NCI-H226 (cell line): ENCODE measurements around the gene TMF1.

Experiments used
- DNase-seq: peaks from one replicate; pipeline ENCODE4 v3.0.0-alpha.2; 2015

The TMF1 gene

GRCh38 chr3:69012800-69013252 lies 39.3 kb downstream of the TMF1 start:
- DNase-seq, result no peak

DNA sequence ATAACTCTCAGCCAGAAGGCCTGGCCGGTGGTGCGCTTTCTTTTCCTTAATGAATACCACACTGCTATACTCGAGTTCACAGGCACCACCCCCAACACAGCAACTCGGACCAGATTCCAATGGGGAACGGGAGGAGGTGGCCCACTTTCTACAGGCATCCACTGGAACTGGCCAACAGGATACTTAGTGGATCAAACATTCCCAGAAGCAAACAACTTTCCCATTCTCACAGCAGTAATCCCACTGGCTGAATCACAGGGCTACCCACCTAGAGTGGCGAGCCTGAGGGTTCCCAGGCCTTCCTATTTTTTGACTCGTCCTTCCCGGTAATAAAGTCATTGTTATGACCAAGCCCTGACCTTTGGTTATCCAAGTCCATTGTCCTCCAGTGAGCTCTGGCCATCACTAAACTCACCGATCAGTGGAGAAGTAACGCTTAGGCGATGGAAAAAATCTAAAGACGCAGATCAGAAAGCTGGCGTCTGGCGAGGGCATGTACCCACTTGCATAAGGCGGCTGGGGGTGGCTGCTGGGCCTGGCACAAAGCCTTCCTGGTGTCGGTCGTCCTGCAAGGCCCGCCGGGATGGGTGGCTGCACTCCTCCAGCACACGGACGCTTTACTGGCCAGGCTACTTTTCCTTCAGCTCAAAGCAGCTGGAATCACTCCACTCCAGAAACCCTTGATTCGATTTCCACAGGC lies 39.9 kb downstream of the TMF1 start:
- DNase-seq, result no peak

DNA sequence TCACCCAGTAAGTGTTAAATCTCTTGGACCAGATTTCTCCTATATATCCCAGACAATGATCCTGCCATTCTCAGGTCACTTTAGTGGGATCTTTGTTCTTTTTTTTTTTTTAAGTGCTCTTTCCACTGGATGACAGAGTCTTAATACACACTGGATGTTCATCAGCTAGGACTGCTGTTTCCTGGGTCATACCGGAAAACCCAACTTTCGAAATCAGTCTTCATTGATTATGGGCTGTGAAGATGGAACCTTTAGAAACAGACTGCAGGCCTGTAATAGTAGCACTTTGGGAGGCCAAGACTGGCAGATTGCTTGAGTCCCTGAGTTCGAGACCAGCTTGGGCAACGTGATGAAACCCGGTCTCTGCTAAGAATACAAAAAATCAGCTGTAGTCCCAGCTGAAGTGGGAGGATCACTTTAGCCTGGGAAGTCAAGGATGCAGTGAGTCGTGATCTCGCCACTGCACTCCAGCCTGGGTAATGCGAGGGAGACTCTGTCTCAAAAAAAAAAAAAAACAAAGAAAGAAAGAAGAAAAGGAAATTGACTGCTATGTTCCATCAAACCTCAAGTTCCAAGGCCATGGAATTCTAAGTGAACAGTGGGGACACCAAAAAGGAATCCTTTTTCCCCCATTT lies 40.9 kb downstream of the TMF1 start:
- no peak for DNase-seq

DNA sequence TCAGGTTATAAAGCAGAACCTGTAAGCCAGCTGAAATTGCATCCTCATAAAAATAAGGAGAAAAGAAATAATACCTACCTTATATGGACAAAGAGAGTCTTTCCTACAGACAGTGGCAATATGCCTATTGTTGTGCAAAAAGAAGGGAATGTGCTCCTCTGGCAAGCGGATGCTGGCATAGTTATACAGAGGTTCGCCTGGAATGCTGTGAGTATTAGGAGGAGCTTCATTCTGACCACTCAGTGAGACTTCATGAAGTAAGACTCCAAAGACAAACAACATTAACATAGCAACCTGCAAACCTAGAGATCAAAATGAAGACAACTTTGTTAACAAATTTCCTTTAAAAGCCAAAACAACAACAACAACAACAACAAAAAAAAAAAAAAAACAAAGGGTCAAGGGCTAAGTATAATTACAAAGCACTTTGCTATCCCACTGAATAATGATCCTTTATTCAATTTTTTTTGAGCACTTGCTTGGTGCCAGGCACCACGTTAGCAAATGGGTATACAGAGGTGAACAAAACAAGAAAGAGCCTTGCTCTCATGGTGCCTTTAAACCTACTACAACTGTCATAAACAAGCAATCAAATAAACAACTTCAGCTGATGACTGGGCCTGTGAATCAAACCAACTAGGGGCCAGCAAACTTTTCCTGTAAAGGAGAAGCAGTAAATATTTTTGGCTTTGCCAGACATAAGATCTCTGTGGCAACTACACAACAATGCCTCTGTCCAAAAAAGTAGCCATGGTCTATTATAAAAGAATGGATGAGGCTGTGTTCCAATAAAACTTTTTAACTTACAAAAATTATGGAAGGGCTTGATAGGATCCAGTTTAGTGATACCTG lies 42.3 kb downstream of the TMF1 start:
- no peak for DNase-seq

DNA sequence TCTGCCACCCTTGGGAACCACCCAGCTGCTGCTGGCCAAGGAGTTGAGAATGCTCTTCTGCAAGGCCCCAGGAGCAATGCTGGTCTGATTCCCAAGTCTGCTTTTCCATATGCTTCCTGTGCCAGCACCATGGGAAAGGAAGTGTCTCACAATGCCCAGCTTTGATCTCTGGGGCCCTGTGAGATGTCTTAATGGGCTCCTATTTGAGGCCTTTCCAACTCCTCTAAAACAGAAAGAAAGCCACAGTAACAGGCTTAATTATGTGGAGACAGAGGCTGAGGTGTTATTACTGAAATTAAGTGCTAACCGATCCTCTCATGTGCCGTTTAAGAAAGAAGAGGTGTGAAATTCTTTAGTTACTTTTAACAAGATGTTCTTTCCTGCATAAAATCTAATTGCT lies 43.2 kb downstream of the TMF1 start:
- no peak for DNase-seq

- DNase-seq, result no peak
Measured at GRCh38 chr3:69005791-69006482, 46.2 kb downstream of the TMF1 start.

DNA sequence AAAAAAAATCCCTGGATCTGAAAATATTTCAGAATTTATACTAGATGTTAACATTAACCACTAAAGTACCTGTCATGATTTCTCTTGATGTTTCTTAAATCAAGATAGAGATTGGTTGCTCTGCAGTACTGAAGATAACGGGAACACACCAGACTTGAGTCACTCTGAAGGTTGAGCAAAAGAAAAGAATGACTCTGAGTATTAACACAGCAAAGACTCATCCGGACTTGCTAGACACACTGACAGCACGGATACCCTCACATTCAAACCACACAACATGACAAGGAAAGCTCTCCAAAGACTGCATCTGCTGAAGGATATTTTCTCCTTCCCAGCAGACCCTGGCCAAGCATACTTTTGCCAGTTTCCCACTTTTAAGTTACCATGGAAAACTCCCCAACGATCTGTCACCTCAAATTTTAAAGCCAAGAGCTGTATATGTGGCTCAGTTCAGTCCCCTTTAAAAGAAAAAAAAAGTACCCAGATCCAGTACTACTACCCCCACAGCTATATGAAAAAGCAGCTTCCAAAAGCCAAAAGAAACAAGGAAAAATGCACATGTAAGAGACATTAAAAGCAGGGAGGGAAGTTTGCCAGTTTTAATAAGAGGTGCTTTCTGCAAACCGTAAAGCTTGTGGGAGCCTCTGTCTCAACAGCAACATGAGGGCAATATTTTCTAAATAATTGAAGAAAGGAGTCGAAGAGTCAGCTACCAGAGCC lies 46.9 kb downstream of the TMF1 start:
- no peak for DNase-seq

DNA sequence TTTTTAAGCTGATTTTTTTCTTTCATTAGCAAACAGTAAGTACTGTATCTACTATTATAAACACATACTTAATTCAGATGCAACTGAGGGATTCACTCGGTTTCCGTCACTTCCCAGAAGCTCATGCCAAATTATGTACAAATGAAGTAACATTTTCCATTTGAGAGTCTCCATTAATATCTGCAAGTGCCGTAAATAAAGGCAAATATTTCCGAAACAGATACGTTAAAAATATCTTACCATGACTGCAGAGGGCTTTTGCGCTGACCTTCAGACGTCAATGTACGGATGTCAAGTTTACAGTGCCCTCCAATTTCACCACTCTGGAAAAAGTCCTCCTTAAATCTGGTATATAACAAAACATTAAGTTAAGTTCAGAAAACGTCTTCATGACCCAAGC lies 48.0 kb downstream of the TMF1 start:
- DNase-seq, result no peak

DNA sequence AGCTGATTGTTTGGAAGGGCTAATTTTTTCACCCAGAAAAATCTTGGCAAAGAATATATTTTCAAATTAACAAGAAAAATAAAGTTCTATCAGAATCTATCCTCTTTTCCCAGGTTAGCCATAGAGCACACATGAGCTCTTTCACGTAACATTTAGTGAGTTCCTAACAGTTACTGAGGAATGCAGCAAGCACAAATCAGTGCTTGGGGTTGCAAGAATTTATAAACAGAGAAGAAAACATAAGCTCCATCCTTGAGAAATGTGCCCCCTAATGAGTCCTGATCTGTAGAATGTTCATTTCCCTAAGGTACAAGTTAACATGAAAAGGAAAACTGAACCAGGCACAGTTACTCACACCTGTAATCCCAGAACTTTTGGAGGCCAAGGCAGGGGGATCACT lies 52.5 kb downstream of the TMF1 start:
- no peak for DNase-seq

GRCh38 chr3:68999158-68999557 lies 53.0 kb downstream of the TMF1 start:
- DNase-seq, result no peak

DNA sequence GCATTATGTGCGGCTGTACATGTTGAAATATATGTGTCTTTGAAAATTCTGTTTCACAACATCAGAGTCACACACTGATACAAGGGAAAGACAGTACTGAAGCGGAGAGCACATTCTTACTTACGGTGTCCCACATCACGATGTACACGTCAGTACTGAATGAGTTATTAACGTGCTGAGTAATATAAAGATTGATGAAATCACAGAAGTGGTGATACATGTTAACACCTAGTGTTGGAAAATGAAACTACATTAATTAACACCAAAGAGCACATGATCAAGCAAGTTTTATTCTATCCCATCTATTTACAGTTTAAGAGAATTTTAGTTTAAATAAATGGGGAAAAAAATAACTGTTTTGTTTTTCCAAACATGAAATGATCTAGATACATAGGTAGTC lies 54.2 kb downstream of the TMF1 start:
- DNase-seq, result no peak

GRCh38 chr3:68996356-68996995 lies 55.7 kb downstream of the TMF1 start:
- DNase-seq, result no peak

GRCh38 chr3:68988740-68989139 lies 63.4 kb downstream of the TMF1 start:
- no peak for DNase-seq

DNA sequence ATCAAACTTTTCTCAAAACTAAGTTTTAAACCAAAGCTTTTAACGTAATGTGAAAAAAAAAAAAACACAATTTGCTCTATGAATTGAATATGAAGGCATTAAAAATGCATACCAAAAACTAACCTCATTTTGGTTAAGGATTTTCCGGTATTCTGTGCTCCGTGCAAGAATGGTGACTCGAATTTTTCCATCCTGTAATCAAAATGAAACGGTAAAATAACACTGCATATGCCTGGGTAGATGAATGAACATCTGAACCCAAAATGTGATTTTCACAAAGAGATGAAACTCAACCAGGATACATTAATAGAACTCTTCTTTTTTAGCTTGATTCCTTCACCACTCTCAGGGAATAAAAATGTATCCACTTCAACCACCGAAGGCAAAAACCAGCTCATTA lies 64.8 kb downstream of the TMF1 start:
- DNase-seq, result no peak

GRCh38 chr3:68986496-68987208 lies 65.5 kb downstream of the TMF1 start:
- DNase-seq, result no peak

DNA sequence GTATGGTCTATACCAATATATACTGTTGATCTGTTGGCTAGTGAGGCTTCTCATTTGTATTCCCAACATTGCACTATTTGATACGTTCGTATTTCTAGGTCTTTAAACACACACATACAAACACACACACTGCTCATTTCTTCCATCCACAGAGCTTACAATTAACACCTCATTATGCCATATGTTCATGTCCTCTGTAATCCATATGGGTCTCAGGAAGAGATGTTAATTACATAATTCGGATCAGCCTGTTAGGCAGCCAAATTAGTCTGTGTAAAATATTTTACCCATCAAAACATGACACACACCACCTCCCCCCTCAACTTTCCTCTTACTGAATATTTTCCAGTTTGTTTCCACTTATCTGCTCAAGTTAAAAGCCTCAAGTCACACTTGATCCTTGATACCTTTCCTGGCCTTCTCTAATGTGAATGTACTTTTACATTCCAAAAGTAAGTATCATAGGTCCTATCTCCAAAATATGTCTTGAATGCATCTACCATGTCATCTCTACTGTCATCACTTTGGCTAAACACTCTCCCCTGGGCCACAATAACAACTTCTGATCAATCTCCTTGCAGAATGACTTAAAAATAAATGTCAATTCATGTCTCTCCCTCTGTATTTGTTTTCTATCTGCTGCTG lies 66.9 kb downstream of the TMF1 start:
- DNase-seq, result no peak

DNA sequence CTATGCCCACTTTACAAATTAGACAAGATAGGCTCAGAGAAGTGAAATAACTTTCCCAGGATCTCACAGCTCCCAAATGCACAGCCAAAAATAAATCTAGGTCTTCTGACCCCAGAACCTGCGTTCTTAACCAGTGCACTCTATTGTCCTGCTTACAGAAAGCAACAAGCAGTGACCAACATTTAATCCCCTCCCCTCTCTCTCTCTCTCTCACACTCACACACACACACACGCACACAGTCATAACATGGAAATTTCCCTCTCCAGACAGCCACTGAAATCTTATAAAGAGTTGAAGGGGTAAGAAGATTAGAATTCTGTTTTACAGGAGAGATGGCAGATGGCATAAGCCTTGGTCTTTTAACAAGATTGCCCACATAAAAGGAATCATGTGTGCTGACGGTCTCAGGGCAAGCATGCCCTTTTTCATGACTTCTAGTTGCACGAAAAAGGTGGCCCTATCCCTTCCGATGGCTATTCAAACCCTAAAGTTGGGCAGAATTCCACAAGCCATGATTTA lies 68.1 kb downstream of the TMF1 start:
- no peak for DNase-seq

- DNase-seq, result no peak
Measured at GRCh38 chr3:68977486-68978167, 74.5 kb downstream of the TMF1 start.

DNA sequence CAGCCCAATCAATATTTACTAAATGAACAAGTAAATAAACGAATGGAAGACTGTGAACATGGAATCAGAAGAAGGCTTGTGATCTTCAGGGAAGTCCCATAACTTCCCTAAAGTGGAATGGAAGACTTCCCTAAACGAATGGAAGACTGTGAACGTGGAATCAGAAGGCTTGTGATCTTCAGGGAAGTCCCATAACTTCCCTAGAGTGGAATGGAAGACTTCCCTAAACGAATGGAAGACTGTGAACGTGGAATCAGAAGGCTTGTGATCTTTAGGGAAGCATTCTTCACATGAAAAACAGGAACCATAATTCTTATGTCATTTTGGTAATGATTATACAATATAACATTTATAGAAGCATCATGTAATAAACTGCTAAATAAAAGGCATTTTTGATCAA lies 77.4 kb downstream of the TMF1 start:
- no peak for DNase-seq

- DNase-seq, result no peak
Measured at GRCh38 chr3:68973639-68974038, 78.5 kb downstream of the TMF1 start.
